Skin of body (tissue), 2 donors: ENCODE data around the gene CTCF. TPM values are rescaled to one million over a fixed set of nuclear protein-coding genes. Genes with fewer than 3 reads are reported as not detected.

ENCODE experiments used
- DNase-seq: peaks from one replicate; lab custom pipeline; 2025; lab: John Stamatoyannopoulos, UW
- total RNA-seq: library from RNA; depleted of rRNA; stranded (reverse); fragments of >200 nt; gene quantifications from one replicate; pipeline ENCODE4 v1.2.3, GENCODE V29; 2014

The CTCF gene
- total RNA-seq, 1 donor from 2014 or later: 36.4 TPM

DNA sequence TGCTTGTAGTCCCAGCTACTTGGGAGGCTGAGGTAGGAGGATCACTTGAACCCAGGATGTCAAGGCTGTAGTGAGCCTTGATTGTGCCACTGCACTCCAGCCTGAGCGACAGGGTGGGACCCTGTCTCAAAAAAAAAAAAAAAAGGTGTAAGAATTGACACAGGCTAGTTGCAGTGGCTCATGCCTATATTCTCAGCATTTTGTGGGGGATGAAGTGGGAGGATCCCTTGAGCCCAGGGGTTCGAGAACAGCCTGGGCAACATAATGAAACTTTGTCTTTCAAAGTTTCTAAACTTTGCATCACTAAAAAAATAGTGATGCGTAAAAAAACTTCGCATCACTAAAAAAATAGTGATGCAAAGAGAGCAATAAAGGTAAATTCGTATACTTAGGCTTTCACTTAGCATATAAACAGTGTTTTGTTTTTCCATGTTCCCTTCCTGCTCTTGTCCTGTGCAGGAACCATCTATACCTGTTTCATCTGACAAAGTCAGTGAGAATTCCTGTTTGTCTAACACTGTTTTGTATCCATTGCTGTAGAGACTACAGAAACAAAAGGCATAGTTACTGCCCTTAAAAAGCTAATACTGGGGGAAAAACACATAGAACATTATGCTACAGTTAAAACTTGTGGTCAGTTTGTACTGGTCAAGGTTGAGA lies 32.1 kb downstream of the CTCF start:
- no peak for DNase-seq

GRCh38 chr16:67594956-67595355 lies 32.6 kb downstream of the CTCF start:
- no peak for DNase-seq

- no peak for DNase-seq
Observed at GRCh38 chr16:67598527-67598926, 36.2 kb downstream of the CTCF start.

GRCh38 chr16:67605641-67606040 lies 43.3 kb downstream of the CTCF start:
- DNase-seq: no peak

DNA sequence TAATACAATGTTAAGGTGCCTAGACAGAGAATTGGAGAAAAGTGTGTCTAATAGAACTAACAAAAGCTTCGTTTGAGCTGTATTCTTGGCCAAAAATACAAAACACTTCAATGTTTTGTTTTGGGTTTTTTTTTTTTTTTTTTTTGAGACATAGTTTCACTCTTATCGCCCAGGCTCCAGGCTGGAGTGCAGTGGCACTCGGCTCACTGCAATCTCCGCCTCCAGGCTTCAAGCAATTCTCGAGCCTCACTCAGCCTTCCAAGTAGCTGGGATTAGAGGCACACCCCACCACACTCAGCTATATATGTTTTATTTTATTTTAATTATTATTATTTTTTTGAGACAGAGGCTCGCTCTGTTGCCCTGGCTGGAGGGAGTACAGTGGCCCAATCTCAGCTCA lies 44.3 kb downstream of the CTCF start:
- DNase-seq: no peak

DNA sequence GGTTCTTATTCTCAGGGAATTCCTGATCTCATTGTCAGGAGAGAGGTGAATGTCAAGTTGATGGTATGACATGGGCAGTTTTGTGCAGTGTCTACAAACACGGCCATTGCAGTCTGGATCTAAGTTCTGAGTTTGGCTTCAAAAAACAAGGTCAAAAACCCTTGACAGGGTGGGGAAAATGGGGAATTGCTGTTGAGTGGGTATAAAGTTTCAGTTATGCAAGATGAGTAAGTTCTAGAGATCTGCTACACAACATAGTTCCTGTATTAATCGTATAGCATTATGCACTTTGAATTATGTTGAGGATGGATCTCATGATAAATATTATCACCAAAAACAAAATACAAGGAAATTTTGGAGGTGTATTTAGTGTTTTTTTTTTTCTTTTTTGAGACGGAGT lies 46.0 kb downstream of the CTCF start:
- DNase-seq: no peak

GRCh38 chr16:67613808-67614207 lies 51.5 kb downstream of the CTCF start:
- DNase-seq: no peak

GRCh38 chr16:67628216-67628615 lies 65.9 kb downstream of the CTCF start:
- DNase-seq: no peak

GRCh38 chr16:67632415-67633172 lies 70.3 kb downstream of the CTCF start:
- no peak for DNase-seq

DNA sequence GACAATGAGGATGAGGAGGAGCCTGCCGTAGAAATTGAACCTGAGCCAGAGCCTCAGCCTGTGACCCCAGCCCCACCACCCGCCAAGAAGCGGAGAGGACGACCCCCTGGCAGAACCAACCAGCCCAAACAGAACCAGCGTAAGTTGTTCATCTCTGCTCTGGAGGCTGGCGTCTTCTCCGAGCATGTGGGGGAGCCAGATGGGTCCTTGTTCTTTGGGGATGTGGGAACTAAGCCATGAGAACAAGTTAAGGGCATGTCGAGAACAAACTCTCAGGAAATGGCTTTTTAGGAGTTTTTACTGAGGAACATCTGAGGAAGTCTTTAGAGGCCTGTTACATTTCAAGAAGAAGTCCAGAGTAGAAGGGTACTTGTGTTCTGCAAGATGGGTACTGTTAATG lies 74.4 kb downstream of the CTCF start:
- no peak for DNase-seq

DNA sequence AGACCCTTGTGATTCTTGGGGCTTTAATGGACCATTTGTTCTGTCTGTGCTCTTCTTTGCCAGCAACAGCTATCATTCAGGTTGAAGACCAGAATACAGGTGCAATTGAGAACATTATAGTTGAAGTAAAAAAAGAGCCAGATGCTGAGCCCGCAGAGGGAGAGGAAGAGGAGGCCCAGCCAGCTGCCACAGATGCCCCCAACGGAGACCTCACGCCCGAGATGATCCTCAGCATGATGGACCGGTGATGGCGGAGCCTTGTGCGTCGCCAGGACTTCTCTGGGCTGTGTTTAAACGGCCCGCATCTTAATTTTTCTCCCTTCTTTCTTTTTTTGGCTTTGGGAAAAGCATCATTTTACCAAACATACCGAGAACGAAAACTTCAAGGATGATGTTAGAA lies 75.3 kb downstream of the CTCF start:
- DNase-seq: no peak

- no peak for DNase-seq
Observed at GRCh38 chr16:67641779-67642708, 79.7 kb downstream of the CTCF start.

DNA sequence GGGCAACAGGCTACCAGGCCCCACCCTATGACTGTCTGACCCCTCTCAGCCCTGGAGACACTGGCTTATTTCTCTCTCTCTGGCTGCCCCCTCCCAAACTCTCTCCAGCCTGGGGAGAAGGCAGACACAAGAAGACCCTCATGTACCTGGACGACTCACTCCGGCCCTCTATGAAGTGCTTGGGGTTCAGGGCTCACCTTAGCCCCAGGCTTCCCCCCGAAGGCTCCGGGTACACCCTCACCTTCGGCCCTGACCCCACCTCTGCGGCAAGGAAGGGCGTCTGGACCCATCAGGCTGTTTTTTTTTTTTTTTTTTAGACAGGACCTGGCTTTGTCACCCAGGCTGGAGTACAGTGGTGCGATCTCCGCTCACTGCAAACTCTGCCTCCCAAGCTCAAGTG lies 81.7 kb downstream of the CTCF start:
- DNase-seq: no peak

DNA sequence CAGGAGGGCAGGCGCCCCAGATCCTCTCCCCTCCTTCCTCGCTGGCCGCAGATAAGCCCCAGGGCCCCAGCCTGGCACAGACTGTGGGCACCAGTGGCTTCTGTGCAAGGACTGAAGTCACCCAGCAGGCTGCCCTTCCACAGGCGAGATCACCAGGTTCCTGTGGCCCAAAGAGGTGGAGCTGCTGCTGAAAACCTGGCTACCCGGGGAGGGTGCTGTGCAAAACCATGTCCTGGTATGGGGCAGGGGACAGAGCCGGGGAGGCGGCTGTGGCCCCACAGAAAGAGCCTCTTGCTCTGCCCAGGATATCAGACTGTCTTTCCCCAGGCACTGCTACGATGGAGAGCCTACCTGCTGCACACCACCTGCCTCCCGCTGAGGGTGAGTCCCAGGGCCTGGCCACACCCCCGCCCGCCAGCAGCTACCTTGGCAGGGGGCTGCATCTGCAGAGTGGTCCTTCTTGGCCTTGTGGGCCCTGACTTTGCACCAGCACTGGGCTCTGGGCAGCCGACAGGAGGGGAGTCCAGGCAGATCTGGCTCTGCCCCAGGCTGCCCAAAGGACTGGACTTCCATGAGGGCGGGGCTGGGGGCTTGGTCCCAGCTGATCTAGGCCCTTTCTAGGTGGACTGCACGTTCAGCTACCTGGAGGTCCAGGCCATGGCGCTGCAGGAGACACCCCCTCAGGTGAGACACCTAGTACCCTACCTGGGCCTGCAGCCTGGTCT lies 83.2 kb downstream of the CTCF start:
- DNase-seq: no peak

- DNase-seq: no peak
Observed at GRCh38 chr16:67647111-67647651, 84.9 kb downstream of the CTCF start.

GRCh38 chr16:67647681-67648080 lies 85.4 kb downstream of the CTCF start:
- DNase-seq: no peak

DNA sequence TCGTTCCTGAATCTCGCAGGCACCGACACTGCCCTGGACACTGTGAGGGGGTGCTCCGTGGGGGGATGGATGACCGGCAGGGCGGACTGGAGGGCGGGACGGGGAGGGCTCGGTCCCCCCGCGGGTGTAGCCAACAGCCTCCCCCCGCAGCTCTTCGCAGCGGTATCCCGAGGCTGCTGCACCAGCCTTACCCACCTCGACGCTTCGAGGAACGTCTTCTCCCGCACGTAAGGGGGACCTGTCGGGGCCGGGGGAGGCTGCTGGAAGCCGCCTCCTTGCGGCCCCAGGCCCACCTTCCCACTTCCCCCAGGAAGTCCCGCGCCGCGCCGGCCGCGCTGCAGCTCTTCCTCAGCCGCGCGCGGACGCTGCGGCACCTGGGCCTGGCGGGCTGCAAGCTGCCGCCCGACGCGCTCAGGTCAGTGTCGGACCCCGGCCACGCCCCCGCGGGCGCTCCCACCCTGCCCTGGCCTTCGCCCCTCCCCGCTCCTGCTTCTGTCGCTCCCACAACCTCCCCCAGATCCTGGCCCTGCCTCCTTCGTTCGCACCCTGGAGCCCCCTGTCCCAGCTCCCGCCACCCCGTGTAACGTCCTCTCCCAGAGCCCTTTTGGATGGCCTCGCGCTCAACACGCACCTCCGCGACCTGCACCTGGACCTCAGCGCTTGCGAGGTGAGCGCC lies 85.9 kb downstream of the CTCF start:
- no peak for DNase-seq

DNA sequence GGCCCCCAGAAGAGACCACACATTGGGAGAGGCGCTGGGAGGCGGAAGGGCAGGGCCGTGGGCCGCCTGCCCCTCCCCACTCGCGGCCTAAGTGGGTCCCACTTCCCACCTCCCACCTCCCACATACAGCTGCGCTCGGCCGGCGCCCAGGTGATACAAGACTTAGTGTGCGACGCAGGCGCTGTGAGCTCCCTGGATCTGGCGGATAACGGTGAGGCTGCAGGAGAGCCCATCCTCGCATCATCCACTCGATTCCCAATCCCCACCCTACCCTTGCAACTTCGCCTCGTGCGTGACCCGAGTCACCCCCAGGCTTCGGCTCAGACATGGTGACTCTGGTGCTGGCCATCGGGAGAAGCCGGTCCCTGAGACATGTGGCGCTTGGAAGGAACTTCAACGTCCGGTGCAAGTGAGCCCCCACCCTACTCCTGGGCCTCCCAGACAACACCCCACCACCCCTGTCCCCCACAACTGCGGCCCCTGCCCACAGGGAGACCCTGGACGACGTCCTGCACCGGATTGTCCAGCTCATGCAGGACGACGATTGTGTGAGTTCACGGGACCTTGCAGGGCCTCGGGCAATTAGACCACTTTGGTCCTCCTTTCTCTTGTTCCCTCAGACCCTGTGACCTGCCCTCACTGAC lies 86.6 kb downstream of the CTCF start:
- DNase-seq: no peak

- DNase-seq: no peak
Observed at GRCh38 chr16:67649494-67649931, 87.2 kb downstream of the CTCF start.

DNA sequence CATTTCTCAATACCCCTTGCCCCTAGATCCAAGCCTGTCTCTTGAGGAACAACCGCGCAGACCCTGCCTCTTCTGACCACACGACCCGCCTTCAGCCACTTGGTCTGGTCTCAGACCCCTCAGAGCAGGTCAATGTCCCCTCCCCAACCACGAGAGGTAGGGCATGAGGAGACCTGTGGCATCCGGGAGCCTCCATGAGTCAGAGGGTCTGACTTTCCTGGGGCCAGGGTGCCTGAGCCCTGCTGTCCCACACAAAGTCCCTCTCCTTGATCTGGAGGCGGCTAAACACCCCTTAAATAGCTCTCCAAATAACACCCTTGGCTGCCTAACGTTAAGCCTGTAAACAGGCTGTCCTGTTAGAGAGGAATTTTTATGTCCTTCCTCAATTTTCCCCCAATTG lies 87.7 kb downstream of the CTCF start:
- DNase-seq: no peak
